Muscle of leg (tissue), 11 donors: ENCODE data around the gene PRICKLE3. TPM values are rescaled to one million over a fixed set of nuclear protein-coding genes. Genes with fewer than 3 reads are reported as not detected.
A peak's percentile ranks its signal among the peaks of the same experiment; 100 is the strongest.
"Not testable (repeated sequence)": the region's sequence is repeated elsewhere in the genome, so short reads cannot be mapped to it uniquely, and the experiment has no call there.

Experiments
- DNase-seq: peaks from one replicate; pipeline ENCODE4 v3.0.0; 2013
- H3K27ac ChIP-seq: one replicate; pipeline ENCODE4 v1.5.1; 2013; ENCODE audit warnings: mild to moderate bottlenecking, low read length, control low read depth
- H3K27me3 ChIP-seq: one replicate; pipeline ENCODE4 v1.6.1; 2013; ENCODE audit warnings: low read length; ENCODE audit not compliant: control insufficient read depth, insufficient read depth
- H3K36me3 ChIP-seq: one replicate; pipeline ENCODE4 v1.6.1; 2013; ENCODE audit warnings: low read length; ENCODE audit not compliant: control insufficient read depth, insufficient read depth
- H3K4me1 ChIP-seq: one replicate; pipeline ENCODE4 v1.6.1; 2013; ENCODE audit warnings: low read length; ENCODE audit not compliant: control insufficient read depth, insufficient read depth
- H3K4me3 ChIP-seq: one replicate; pipeline ENCODE4 v1.5.1; 2013; ENCODE audit warnings: low read length, control low read depth
- H3K9me3 ChIP-seq: replicated peaks from 2 replicates; pipeline ENCODE4 v1.6.1; 2013; ENCODE audit warnings: low read depth, low read length; ENCODE audit not compliant: control insufficient read depth
- WGBS: methylation state at CpG from one replicate; pipeline ENCODE4 v1.1.5; 2013; ENCODE audit warnings: missing lambda C conversion rate; ENCODE audit not compliant: insufficient coverage; 5-methylcytosine and 5-hydroxymethylcytosine counted together
- polyA plus RNA-seq, 8 donors: library from polyadenylated mRNA; unstranded; fragments of 120-200 nt; gene quantifications; one replicate each; pipeline versions ENCODE4 v1.2.1 to v1.2.3, GENCODE V29; 2013; ENCODE audit warnings: inconsistent platforms in 1 of 8, low replicate concordance in 1 of 8; ENCODE audit not compliant: insufficient read length in 8 of 8, insufficient read depth in 1 of 8
- total RNA-seq: library from RNA; stranded (reverse); fragments of 120-200 nt; gene quantifications from one replicate; pipeline ENCODE4 v1.2.4, GENCODE V29; 2013

Gene PRICKLE3
- total and polyA plus RNA-seq, 9 donors: 1.9 to 5.3 (median 3.7) TPM

GRCh38 chrX:49173544-49173943, 12.6 kb downstream of the PRICKLE3 start:
- 83% methylated on average over 5 of the region's 8 CpGs for WGBS
- peaks cover 21% of the 10 kb centered on the region for H3K36me3 ChIP-seq
- H3K9me3 ChIP-seq, H3K4me3 ChIP-seq, DNase-seq, H3K4me1 ChIP-seq, H3K27me3 ChIP-seq, H3K27ac ChIP-seq: not testable (repeated sequence)

- Histone ChIP-seq H3K27me3 (peaks cover 10% of the 10 kb centered on the region), H3K27ac (peak overlapping the region; percentile 83), H3K4me1 (peaks cover 6% of the 10 kb centered on the region), H3K4me3 (peak overlapping the region; percentile 59), H3K9me3 (no peaks in the 10 kb centered on the region), H3K36me3 (peaks cover 21% of the 10 kb centered on the region)
- DNase-seq: peak; percentile 59
- WGBS: 37% methylated on average over 27 of the region's 37 CpGs
Measured at GRCh38 chrX:49172280-49172780, 13.8 kb downstream of the PRICKLE3 start.

GRCh38 chrX:49171752-49172279, 14.4 kb downstream of the PRICKLE3 start, which contains the start of gene PLP2:
Gene PLP2, plus strand, starts transcription at chrX:49171898. Its CDS starts 103 bp downstream, at chrX:49172001.
- no peaks in the 10 kb centered on the region for H3K9me3 ChIP-seq
- whole genome bisulfite sequencing: 47% methylated on average over 46 of the region's 46 CpGs
- peaks cover 21% of the 10 kb centered on the region for H3K36me3 ChIP-seq
- DNase-seq: peak; percentile 51
- H3K27ac ChIP-seq: peak within 1 kb of the TSS; percentile 83
- H3K4me1 ChIP-seq: peaks cover 10% of the 10 kb centered on the region
- H3K27me3 ChIP-seq: peaks cover 11% of the 10 kb centered on the region
- peak within 1 kb of the TSS; percentile 59 for H3K4me3 ChIP-seq

GRCh38 chrX:49167740-49168108, 18.4 kb downstream of the PRICKLE3 start:
- Histone ChIP-seq H3K27me3 (peaks cover 10% of the 10 kb centered on the region), H3K9me3 (no peaks in the 10 kb centered on the region), H3K4me3 (peak overlapping the region; percentile 20), H3K36me3 (no peaks in the 10 kb centered on the region), H3K4me1 (peaks cover 27% of the 10 kb centered on the region), H3K27ac (peak overlapping the region; percentile 86)
- no peak for DNase-seq
- WGBS: no CpG with 5 or more reads among the region's 3 CpGs

GRCh38 chrX:49166914-49167739, 19.0 kb downstream of the PRICKLE3 start:
- WGBS: 40% methylated on average over 29 of the region's 35 CpGs
- Histone ChIP-seq H3K4me1 (peaks cover 24% of the 10 kb centered on the region), H3K27me3 (peaks cover 9% of the 10 kb centered on the region), H3K36me3 (no peaks in the 10 kb centered on the region), H3K4me3 (peak overlapping the region; percentile 20), H3K9me3 (no peaks in the 10 kb centered on the region), H3K27ac (peak overlapping the region; percentile 86)
- DNase-seq: peak; percentile 77

GRCh38 chrX:49165901-49166881, 20.0 kb downstream of the PRICKLE3 start:
- peak overlapping the region; percentile 86 for H3K27ac ChIP-seq
- WGBS: 37% methylated on average over 47 of the region's 61 CpGs
- peak overlapping the region; percentile 20 for H3K4me3 ChIP-seq
- peak; percentile 86 for DNase-seq
- peaks cover 24% of the 10 kb centered on the region for H3K4me1 ChIP-seq
- peaks cover 6% of the 10 kb centered on the region for H3K27me3 ChIP-seq
- H3K9me3 ChIP-seq: no peaks in the 10 kb centered on the region
- H3K36me3 ChIP-seq: no peaks in the 10 kb centered on the region

GRCh38 chrX:49164589-49165360, 21.4 kb downstream of the PRICKLE3 start:
- Histone ChIP-seq H3K4me1 (peaks cover 24% of the 10 kb centered on the region), H3K9me3 (no peaks in the 10 kb centered on the region), H3K27me3 (peaks cover 2% of the 10 kb centered on the region), H3K36me3 (no peaks in the 10 kb centered on the region), H3K4me3 (no peak overlapping the region), H3K27ac (peak overlapping the region; percentile 95)
- 91% methylated on average over 31 of the region's 31 CpGs for WGBS
- no peak for DNase-seq

- Histone ChIP-seq H3K27me3 (peaks cover 2% of the 10 kb centered on the region), H3K4me1 (peaks cover 24% of the 10 kb centered on the region), H3K9me3 (no peaks in the 10 kb centered on the region), H3K4me3 (peak overlapping the region; percentile 42), H3K36me3 (no peaks in the 10 kb centered on the region), H3K27ac (peak overlapping the region; percentile 95)
- 41% methylated on average over 53 of the region's 69 CpGs for WGBS
- DNase-seq: peak; percentile 91
Measured at GRCh38 chrX:49163555-49164419, 22.4 kb downstream of the PRICKLE3 start.
